Measurements from ENCODE around the gene IGSF6.
"Not testable (repeated sequence)": the region's sequence is repeated elsewhere in the genome, so short reads cannot be mapped to it uniquely, and the experiment has no call there.

IGSF6 gene

GRCh38 chr16:21653571-21653970, 1.2 kb upstream of the IGSF6 start:
- no peak overlapping the region for H3K4me3 ChIP-seq (ENCODE audit: low read depth, low read length)
- no peak for DNase-seq (ENCODE audit: low read depth)

GRCh38 chr16:21651515-21651914, 893 bp downstream of the IGSF6 start:
- TF ChIP-seq, protein P1, sequence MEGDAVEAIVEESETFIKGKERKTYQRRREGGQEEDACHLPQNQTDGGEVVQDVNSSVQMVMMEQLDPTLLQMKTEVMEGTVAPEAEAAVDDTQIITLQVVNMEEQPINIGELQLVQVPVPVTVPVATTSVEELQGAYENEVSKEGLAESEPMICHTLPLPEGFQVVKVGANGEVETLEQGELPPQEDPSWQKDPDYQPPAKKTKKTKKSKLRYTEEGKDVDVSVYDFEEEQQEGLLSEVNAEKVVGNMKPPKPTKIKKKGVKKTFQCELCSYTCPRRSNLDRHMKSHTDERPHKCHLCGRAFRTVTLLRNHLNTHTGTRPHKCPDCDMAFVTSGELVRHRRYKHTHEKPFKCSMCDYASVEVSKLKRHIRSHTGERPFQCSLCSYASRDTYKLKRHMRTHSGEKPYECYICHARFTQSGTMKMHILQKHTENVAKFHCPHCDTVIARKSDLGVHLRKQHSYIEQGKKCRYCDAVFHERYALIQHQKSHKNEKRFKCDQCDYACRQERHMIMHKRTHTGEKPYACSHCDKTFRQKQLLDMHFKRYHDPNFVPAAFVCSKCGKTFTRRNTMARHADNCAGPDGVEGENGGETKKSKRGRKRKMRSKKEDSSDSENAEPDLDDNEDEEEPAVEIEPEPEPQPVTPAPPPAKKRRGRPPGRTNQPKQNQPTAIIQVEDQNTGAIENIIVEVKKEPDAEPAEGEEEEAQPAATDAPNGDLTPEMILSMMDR (conservative IDR thresholded peaks at IDR 0.05; ENCODE audit: low read depth, low read length), result no peak
- H3K4me3 ChIP-seq (ENCODE audit: low read depth, low read length), result no peak overlapping the region
- no peak for DNase-seq (ENCODE audit: low read depth)

More at GRCh38 chr16:21653571-21653970, 1.2 kb upstream of the IGSF6 start:
- TF ChIP-seq, protein P1 (conservative IDR thresholded peaks at IDR 0.05; ENCODE audit: low read depth, low read length), result no peak

GRCh38 chr16:21650521-21650920, 1.9 kb downstream of the IGSF6 start:
- DNase-seq (ENCODE audit: low read depth), result peak; percentile 35
- H3K4me3 ChIP-seq (ENCODE audit: low read depth, low read length), result no peak overlapping the region

GRCh38 chr16:21649826-21650406, 2.5 kb downstream of the IGSF6 start:
- H3K4me3 ChIP-seq (ENCODE audit: low read depth, low read length); DNase-seq (ENCODE audit: low read depth): not testable (repeated sequence)

More at GRCh38 chr16:21650521-21650920, 1.9 kb downstream of the IGSF6 start:
- TF ChIP-seq, protein P1 (conservative IDR thresholded peaks at IDR 0.05; ENCODE audit: low read depth, low read length), result no peak

DNA sequence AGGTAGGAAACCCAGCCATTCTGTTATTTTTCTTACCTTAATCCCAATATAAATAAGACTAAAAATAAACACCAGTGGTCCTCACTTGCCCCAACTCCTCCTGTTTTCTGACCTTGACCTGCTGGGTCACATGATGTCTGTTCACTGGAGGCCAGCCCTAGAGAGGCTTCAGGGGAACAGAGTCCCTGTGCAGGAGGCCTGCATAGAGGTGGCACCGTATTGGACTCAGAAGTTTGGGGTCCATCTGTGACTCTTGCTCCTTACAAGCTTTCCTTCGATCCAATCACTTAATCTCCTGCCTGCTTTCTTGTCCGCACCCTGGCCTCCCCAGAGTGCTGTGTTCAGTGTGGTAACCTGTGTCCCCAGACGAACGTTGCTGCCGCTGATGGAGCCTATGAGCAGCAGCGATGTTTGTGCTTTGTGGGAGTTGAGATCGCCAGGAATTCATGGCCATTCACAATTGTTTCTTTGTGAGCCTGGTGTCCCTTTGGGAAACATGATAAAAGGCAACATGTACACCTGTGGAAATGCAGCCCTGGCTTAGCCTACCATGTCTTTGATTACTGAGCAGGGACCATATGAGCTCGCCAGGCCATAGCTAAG, 4.7 kb downstream of the IGSF6 start:
- H3K4me3 ChIP-seq (ENCODE audit: low read depth, low read length), result no peak overlapping the region
- TF ChIP-seq, protein P1 (conservative IDR thresholded peaks at IDR 0.05; ENCODE audit: low read depth, low read length), result no peak
- DNase-seq (ENCODE audit: low read depth), result no peak

DNA sequence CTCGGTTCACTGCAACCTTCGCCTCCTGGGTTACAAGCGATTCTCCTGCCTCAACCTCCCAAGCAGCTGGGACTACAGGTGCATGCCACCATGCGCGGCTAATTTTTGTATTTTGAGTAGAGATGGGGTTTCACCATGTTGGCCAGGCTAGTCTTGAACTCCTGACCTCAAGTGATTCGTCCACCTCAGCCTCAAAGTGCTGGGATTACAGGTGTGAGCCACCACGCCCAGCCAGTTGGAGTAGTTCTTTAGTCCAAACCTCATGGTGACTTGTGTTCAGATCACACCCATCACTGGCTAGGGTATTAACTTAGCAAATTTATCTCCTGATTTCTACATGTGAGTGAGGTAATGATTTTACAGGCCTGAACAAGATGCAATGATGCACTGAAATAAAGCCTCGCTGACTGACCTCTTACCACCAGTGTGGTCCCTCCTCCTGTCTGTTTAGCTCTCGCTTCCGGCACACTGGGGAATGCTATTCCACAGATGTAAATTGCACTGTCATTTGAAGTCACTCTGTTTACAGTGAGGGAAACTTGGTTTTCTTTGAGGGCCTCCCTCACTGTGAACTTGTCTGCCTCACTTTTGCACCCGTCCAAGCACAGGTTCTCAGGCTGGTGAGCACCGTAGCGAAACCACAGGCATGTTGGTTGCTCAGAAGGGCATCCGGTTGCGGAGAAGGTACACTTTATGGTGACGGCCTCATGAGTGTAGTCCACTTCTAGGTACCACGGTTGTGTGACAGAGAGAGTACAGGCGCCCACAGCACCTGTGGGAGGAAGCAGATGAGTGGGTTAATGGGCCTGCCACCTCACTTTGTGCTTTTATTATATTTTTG, 5.5 kb downstream of the IGSF6 start:
- no peak overlapping the region for H3K4me3 ChIP-seq (ENCODE audit: low read depth, low read length)

DNA sequence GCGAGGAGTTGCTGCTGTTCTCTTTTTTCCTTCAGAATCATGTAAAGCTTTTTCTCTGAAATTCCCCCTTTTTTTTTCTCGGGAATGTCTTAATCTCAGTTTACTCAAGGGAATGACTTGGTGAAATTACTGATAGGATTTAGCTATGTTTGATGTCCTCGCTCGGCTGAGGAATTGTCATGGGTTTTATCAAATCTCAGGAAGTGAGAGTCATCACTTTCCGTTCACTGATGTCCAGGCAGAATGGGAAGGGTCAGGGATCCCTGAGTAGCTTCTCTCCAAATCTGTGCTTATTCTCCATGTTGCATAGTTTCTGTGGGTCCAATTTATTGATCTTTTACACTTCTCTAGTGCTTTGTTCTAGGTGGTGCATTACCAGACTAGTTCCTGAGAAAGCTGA, 6.3 kb downstream of the IGSF6 start:
- DNase-seq (ENCODE audit: low read depth), result peak; percentile 43
- H3K4me3 ChIP-seq (ENCODE audit: low read depth, low read length), result no peak overlapping the region
- TF ChIP-seq, protein P1 (conservative IDR thresholded peaks at IDR 0.05; ENCODE audit: low read depth, low read length), result no peak

More for the DNA sequence above, 5.5 kb downstream of the IGSF6 start:
- TF ChIP-seq, protein P1 (conservative IDR thresholded peaks at IDR 0.05; ENCODE audit: low read depth, low read length), result no peak
- DNase-seq (ENCODE audit: low read depth), result no peak

Measured in choroid plexus epithelial cell (primary cell).